Tongue (tissue), 2 donors: ENCODE data around the gene ADAMTSL5. TPM values are rescaled to one million over a fixed set of nuclear protein-coding genes. Genes with fewer than 3 reads are reported as not detected.

Source experiments
- DNase-seq: peaks from one replicate; pipeline ENCODE4 v3.0.0-alpha.2; 2015
- total RNA-seq: library from RNA; depleted of rRNA; stranded (reverse); fragments of >200 nt; gene quantifications from one replicate; pipeline ENCODE4 v1.2.3, GENCODE V29; 2014

The ADAMTSL5 gene
- total RNA-seq, 1 donor from 2014 or later = 9.0 TPM

- no peak for DNase-seq
Measured at GRCh38 chr19:1466018-1466460, 46.8 kb downstream of the ADAMTSL5 start.

- peak; percentile 58 for DNase-seq
Measured at GRCh38 chr19:1465191-1466016, 47.4 kb downstream of the ADAMTSL5 start.

- no peak for DNase-seq
Measured at GRCh38 chr19:1461862-1462261, 51.0 kb downstream of the ADAMTSL5 start.

GRCh38 chr19:1460033-1460995, 52.5 kb downstream of the ADAMTSL5 start:
- DNase-seq = no peak

- no peak for DNase-seq
Measured at GRCh38 chr19:1459479-1459878, 53.3 kb downstream of the ADAMTSL5 start.

- no peak for DNase-seq
Measured at GRCh38 chr19:1457892-1458291, 54.9 kb downstream of the ADAMTSL5 start.

GRCh38 chr19:1457031-1457739, 55.6 kb downstream of the ADAMTSL5 start:
- no peak for DNase-seq

- no peak for DNase-seq
Measured at GRCh38 chr19:1456121-1456900, 56.5 kb downstream of the ADAMTSL5 start.

- DNase-seq = peak; percentile 41
Measured at GRCh38 chr19:1455336-1456120, 57.3 kb downstream of the ADAMTSL5 start.

Other genes starting within 250 kb of the ADAMTSL5 start
- 434 TPM for gene CIRBP, start 243.7 kb downstream of the ADAMTSL5 start, total RNA-seq
- gene FAM174C, start 237.5 kb downstream of the ADAMTSL5 start, total RNA-seq = 3.9 TPM
- gene EFNA2, start 227.1 kb downstream of the ADAMTSL5 start, total RNA-seq = not detected
- 90.7 TPM for gene NDUFS7, start 129.1 kb downstream of the ADAMTSL5 start, total RNA-seq
- gene GAMT, start 111.5 kb downstream of the ADAMTSL5 start, total RNA-seq = 102 TPM
- 55.9 TPM for gene DAZAP1, start 105.4 kb downstream of the ADAMTSL5 start, total RNA-seq
- gene RPS15, start 74.6 kb downstream of the ADAMTSL5 start, total RNA-seq = 585 TPM
- gene APC2, start 62.9 kb downstream of the ADAMTSL5 start, total RNA-seq = 1.5 TPM
- gene C19orf25, start 33.8 kb downstream of the ADAMTSL5 start, total RNA-seq = 14.6 TPM
- gene PCSK4, start 22.7 kb downstream of the ADAMTSL5 start, total RNA-seq = 1.0 TPM
- 4.2 TPM for gene REEP6, start 21.8 kb downstream of the ADAMTSL5 start, total RNA-seq
- gene PLK5, start 11.1 kb upstream of the ADAMTSL5 start, total RNA-seq = 0.51 TPM
- 27.3 TPM for gene MEX3D, start 55.3 kb upstream of the ADAMTSL5 start, total RNA-seq
- gene MBD3, start 79.8 kb upstream of the ADAMTSL5 start, total RNA-seq = 88.9 TPM
- 49.0 TPM for gene UQCR11, start 92.4 kb upstream of the ADAMTSL5 start, total RNA-seq
- 85.2 TPM for gene TCF3, start 139.6 kb upstream of the ADAMTSL5 start, total RNA-seq
- gene ONECUT3, start 240.5 kb upstream of the ADAMTSL5 start, total RNA-seq = not detected